ENCODE data around the gene VAMP2.

VAMP2 gene

DNA sequence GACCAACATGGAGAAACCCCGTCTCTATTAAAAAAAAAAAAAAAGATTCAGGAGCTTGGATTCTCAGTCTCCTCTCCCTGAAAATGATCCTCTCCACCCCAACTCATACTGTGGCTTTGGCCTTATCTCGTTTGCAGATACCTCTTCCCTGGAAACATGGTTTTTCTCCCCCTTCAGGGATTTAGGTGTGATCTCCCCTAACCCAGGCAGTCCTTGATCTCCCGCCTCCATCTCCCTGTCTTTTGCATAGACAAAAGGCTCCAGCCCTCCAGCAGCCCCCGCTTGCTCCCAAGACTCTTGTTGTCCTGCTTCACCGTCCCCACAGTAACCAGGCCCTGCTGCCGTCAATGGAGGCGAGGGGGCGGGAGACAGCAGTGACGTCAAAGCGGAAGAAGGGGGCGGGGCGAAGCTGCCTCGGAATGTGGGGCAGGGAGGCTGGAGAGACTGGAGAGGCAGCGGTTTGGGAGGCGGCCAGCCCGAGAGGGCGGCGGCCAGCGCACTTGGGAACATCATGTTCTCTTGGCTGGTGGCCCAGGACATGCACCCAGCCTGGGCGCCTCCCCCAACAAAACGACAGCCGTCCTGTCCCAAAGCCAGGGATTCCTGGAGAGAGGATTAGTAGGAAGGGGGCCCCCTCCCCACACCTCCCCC lies 8.7 kb downstream of the VAMP2 start:
- DNase-seq = peak; percentile 74

DNA sequence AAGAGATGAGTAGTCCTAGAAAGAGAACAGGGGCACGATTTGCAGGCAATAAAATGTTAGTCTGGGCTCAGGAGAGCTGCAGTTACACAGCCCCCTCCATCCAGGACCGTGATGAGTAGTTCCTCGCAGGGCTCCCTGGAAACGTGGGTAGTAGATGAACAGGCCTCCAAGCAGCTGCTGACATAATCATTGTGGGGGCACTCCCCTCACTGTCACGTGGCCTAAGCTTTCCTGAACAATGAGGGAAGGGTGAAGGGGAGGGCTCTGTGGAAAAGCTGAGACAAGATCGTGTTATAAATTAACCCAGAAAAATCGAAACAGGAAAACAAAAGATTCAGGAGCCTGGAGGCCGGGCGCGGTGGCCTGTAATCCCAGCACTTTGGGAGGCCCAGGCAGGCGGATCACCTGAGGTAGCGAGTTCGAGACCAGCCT lies 9.2 kb downstream of the VAMP2 start:
- peak; percentile 24 for DNase-seq

DNA sequence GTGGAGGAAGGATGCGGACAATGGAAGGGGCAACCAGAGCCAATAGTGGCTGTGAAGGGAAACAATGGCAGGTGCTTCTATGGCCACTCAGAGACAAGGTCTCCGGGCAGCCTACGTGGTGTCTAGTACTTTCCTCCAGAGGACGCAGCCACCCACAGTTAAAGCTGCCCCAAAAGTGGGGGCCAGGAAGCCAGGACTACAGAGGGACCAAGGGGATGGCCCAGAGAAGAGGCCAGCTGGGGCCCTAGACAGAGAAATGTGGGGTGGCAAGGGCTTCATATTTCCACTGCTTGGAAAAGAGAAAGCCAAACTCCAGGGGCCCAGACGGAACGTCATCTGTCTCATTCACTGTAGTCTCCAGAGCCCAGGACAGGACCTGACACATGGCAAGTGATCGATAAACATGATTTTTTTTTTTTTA lies 9.7 kb downstream of the VAMP2 start:
- DNase-seq = no peak

DNA sequence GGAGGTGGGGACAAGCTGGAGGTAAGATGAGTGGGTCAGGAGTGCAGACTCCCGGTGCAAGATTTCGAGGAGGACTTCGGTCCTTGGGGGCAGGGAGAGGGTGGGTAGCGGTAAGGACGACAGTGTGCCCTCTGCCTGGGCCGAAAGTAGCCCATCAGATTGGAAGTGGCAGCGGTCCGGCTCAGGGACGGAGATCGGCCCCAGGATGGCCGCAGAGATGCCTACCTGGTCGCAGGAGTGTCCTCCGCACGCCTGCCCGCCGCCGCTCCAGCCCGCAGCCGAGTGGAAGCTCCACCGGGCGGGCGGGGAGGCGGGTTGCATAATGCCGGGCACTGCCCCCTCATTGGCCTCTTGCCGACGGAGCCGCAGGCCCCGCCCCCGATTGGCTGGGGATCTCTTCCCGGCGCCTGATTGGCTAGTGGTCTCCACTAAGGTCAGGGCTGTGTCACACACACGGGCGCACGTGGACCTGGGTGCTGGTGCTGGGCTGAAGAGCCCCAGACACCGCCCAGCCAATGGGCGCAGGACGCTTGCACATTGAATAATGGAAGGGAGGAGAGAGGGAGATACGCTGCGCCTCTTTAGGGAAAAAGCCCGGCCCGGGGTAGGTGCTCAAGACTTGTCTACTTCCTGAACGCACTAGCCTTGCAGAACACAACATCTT lies 10.5 kb downstream of the VAMP2 start, which contains the start of gene PER1:
PER1 (minus strand) TSS at position 293 of the 664 bp plus-strand sequence. CDS start 1,698 bp downstream, outside the sequence.
- DNase-seq = peak; percentile 92

DNA sequence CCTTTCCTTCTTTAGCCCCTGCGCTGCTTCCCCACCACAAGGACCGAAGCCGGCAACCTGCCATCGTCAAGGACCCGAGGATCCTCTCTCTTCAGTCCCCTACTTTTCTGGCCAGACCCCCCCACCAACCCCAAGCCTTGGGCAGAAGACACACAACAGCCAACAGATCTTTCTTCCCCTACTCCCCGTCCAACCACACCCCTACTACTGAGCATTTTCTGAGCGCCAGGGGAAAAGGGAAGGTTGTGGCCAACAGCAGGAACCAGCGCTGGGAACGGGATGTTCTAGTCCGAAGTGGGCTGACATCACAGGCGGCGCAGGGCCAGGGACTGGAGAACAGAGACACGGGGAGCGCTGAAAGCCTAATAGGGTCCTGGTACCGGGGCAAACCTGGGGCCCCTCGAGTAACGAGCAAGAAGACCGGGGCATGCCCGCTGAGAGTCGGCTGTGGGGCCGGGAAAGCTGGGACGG lies 11.1 kb downstream of the VAMP2 start:
- peak; percentile 28 for DNase-seq

DNA sequence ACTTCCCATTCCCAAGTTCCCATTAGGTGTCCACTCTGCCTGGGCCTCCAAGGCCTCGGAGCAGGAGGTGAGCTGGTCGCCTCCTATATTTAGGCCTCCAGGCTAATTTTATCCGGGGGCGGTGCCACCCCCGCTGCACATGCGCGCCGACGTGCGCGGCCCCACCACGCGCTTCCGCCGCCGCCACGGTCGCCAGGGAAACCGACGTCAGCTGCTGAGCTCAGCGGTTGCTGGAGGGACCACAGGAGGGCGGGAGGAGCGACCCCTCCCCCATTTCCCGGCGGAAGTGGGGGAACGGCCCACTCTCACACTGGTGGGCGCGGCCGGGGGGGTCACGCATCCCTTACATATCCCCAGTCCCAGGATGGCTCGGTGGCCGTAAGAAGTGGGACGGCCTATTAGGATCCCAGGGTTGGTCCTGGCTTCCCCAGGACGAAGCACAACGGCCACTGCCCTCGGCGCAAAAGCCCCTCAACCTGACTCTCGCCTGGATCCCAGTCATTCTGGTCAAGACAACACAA lies 11.6 kb downstream of the VAMP2 start:
- DNase-seq = peak; percentile 86

DNA sequence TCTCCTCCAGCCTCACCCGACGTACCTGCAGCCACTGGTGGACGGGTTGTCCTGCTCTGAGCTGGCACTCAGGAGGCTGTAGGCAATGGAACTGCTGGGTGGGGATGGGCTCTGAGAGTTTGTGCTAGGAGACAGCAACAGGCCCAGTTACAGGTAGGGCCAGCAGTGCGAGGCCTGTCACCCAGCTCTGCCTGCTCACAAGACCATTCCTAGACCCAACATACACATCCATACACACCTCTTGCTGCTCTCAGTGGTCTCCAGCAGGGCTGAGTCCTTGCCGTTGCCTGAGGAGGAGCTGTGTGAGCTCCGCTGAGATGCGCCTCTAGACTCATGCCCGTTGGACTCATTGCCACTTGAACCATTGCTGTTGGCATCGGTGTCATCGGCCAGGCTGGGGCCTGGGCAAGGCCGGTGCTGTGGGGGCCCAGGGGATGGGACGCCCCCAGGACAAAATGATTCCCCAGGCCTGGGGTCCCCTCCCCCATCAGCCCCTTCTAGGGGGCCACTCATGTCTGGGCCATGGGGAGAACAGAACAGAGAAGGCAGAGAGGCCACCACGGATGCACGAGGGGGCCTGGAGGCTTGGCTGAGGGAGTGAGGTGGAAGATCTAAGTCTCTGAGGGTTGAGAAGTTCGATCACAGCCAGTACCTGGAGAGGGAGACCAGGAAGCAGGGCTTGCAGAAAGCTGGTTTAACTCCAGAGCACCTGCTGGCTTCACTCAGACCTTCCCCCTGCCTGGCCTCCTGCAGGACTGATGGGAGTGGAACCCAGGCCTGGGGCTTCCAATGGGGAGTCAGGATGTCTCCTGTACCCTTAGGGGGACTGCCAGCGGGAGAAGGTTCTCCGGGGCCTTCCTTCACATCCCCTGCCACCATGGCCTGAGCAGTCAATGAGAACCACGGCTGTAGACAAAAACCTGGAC lies 12.3 kb downstream of the VAMP2 start:
- peak; percentile 30 for DNase-seq

DNA sequence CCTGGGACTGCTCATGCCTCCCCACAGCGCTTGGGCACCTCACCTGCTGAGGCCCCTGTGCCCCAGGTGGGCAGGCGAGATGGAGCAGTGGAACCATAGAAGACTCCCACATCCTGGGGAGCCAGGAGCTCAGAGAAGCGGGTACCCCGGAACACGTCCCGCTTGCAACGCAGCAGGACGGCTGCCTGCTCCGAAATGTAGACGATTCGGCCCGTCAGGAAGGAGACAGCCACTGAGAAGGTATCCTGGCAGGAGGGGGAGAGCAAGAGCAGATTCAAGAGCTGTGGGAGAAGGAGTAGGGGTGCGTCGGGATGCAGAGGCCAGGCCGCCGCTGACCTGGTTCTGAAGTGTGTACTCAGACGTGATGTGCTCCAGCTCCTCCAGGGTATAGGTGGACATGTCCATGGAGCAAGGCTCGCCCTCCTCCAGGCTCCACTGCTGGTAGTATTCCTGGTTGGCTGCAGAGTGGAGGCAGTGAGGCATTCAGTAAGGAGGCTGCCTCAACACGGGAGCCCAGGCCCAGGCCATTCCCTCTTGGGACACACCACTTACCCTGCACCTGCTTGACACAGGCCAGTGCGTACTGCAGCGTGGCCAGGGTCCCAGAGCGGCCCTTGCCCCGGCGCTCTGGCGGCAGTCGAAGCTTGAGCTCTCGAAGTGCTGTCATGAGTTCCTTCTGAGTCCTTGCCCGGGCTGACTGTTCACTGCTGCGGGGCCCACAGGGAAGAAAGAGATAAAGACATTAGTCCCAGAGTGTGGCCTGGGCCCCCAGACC lies 13.1 kb downstream of the VAMP2 start:
- DNase-seq = no peak

DNA sequence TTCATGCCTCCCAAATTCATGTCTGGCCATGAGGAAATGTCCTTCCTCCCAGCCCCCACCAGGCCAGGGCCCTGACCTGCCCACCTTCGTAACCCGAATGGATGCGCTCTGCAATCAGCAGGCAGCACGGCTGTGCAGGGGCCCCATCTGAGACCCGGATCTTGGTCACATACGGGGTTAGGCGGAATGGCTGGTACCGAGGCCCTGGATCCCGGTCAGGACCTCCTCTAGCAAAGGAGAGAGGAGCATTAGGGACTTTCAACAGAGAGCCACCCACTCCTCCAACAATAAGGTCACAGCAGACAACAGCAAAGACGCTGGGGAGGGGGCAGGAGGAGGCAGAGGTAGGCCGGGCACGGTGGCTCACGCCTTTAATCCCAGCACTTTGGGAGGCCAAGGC lies 14.2 kb downstream of the VAMP2 start:
- no peak for DNase-seq

DNA sequence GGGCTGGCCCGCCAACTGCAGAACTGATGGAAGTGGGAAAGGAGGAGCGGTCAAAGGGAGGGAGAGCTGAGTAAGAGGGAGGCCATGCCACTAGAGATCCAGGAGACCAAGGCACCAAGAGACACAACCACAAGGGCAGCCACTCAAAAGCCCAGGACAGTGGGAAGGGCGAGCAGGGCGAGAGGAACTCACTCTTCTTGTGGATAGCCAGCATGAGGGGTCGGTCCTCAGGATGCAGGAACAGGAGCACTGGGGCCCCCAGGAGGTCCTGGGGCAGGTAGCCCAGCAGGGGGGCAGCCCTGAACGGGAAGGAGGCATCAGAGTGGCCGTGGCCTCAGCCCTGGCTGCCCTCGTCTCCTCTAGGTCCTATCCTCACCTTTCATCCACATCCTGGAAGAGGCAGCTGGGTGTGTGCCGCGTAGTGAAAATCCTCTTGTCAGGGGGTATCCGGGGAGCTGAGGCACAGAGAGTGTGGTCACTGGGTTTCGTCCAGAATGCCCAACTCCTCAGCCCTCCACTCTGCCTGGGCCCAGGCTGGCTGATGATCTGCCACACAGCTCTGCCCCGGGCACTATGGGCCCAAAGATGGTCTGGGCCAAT lies 14.8 kb downstream of the VAMP2 start:
- DNase-seq = no peak

DNA sequence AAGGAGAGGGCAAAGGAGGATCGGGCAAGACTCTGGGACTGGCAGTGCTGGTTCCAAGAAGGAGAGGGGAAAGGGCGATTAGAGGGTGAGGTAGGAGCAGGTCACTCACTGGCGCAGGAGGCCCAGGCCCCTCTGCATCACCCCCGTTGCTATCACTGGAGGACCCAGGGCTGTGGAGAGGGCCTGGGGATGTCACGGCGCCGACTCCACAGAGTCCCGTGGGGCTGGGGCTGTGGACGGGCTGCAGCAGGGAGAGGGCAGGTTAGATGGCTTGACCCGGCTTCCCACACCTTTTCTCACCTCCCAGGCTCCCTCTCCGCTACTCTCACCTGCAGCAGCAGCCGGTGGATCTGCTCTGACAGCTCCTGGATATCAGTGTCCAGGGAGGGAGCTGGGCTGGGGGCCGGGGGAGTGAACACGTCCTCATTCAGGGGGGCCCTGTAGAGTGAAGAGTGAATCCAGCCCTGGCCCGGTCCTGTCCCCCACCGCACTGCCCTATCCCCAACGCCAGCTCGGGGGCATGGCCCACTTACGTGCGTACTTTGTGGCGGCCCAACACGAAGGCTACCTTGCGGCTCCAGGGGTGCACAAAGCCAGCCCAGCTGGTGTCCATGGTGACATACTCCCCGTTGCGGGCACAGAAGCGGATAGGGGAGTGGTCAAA lies 15.5 kb downstream of the VAMP2 start:
- no peak for DNase-seq

DNA sequence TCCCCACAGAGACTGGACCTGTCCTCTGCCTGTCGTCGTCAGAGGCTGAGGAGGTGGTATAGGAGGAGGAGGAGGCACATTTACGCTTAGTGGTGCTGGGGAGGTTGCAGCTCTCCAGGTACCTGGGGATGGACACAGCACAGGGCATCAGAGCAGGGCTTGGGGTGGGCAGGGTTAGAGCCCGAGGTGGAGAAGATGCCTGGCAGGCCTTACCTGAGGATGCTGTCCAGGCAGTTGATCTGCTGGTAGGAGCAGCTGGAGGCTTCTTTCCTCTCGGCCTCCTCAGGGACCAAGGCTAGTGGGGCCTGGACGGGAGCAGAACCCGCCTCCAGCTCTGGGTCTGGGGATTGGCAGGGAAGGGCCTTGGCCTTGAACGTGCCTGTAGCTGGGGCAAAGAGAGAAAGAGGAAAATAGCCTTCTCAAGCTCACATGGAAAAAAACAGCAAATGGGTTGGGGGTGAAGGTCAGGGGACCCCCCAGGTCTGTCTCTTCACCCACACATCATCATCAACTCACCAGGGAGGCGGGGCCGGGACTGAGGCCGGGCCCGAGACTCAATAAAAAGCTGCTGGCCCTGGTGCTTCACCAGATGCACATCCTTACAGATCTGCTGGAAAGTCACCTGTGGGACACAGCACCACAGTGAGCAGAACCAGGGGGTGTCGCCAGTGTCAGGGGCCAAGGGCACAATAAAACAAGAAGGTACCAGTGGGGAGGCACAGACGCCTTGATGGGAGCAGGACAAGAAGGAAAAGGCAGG lies 16.2 kb downstream of the VAMP2 start:
- no peak for DNase-seq

DNA sequence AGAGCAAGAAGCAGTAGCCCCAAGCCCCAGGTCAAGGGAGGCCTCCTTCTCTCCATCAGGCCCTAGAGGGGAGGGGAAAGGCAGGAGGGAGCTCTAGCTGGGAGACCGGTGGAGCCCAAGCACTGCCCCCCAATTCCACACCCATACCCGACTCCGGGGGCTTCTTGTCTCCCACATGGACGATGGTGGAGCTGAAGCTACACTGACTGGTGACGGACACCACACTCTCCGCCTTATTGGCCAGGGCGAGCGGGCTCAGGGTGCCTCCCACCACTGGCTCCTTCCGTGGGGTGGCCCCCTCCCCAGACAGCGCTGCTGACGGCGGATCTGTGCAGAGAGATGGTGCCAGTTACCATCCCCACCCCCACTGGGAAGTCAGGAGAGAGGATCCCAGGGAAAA lies 16.9 kb downstream of the VAMP2 start:
- DNase-seq = no peak

DNA sequence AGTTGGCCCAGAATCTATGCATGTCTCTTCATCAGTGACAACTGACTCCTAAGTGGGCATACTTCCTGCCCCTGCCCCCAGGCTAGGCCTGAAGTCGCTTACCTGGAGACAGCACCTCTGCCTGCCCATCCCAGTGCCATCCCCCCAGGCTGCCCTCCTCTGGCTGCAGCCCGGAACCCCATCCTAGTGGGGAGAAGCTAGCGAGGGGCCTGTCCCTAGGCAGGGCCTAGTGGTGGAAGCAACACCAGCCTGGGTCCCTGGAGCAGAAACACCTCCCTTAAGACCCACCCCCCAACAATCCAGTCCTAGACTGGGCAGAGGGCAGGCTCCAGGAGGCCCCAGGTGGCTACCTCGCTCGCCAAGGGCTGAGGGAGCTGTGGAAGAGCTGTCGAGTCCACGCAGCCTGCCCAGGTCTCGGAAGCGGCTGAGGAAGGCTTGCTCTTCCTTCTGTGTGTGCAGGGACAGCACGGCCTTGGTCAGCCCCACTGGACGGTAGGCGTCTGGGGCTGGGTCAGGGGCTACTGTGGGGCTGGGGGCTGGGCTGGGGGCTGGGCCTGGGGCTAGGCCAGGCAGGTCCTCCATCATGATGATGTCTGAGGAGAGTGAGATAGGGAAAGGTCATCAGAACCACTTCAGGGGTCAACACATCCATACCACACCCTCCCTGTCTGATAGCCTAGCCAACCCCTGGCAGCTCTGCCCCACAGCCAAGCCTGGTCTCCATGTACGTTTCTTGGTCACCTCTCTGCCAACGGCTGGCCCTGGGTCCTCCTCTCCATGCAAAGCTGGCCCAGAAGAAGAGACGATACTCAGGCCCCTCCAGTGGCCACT lies 18.1 kb downstream of the VAMP2 start:
- no peak for DNase-seq

DNA sequence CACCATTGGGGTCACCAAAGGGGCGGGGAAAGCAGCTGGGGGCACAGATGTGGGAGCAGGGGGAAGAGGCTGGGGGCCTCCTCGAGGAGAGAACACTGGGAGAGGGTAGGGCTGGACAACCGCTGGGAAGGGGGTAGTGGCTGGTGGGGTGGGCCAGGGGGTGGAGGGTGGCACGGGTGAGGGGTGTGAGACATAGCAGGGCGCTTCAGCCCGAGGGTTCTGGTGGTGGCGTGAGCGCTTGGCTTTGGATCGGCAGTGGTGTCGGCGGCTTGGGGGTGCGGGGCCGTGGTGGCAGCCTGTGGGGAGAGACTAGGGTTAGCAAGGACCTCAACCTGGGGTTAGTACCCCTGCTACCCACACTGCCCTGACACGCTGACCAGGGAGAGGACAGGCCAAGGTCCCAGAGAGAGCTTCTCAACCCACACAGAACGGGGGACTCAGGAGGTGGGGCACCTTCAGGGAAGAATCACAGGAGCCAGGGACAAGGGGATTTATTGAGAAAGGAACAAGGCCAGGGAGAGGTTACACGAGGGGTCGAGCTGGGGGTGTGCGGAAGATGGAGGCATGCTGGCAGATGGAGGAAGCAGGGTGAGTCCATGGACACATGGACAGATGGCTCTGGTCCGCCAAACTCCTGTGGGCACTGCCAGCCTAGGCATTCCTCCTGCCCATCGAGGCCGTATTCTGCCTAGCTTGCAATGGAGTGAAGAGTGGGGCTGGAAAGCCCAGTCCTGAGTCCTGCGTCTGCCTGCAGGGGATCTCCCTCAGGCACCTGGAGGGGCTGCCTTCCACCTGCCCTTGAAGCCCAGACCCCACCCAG lies 19.0 kb downstream of the VAMP2 start:
- DNase-seq = no peak

DNA sequence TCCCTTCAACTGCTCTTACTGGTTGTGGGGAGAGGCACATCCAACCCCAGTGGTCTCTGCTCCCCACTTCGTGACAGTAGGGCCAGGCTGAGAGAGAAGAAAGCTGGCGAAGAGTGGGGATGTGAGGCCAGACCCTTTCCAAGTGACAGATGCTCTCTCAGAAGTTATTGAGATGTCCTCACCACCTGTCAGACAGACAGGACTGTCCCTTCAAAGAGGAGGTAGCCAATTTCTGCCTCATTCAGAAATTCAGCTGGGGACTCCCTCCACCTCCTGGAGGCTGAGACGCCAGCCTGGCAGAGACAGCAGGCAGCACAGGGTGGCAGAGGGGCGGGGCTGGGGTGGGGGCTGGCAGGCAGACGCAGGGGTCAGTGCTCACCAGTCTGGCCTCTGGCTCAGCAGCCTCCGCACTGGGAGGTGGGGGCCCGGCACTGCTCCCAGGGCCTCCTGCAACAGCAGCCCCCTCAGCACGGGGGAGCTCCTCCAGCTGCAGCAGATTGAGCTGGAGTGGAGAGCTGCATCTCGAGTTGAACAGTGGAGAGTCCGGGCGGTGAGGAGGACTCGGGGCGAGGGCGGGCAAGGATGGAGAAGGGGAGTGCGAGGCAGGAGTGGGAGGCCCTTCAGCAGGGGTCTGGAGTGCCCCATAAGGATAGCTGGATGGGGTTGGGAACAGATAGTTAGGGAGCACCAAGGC lies 19.7 kb downstream of the VAMP2 start:
- no peak for DNase-seq

DNA sequence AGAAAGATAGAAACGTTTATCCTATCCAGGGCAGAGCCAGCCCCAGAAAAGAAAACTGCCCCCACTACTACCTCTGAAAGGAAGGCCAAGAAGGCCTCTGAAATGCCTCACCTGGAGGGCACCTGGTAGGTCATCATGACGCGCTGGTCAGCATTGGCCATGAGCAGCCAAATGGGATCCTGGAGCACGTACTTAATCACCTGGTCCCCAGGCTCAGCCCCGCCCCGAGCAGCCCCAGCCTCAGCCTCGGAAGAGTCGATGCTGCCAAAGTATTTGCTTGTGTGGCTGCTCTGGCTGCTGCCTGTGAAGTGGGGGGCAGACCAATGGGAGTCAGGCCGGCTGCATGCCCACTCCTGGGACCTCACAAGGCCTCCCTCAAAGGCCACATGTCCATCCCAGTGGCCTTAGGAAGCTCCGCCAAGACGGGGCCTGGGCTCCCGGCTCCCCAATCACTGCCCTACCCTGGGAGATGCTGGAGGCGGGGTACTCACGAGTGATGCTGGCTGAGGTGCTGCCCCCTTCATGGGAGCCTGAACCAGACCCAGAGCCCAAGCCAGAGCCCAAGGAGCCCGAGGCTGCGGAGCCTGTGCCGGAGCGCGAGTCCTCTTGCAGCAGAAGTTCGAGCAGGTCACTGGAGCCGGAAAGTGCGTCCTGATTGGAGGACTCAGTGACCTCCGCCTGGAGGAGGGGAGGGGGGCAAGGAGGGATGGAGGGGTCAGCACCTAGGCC lies 20.4 kb downstream of the VAMP2 start:
- no peak for DNase-seq

Measured in NCI-H69 (cell line).